ENCODE data around the gene ROR1.

Gene ROR1

GRCh38 chr1:63867429-63868176, 93.8 kb downstream of the ROR1 start:
- Histone ChIP-seq H3K36me3 (ENCODE audit: control insufficient read depth, insufficient read depth, low read length) (no peaks in the 10 kb centered on the region), H3K9me3 (ENCODE audit: control insufficient read depth, low read length) (no peaks in the 10 kb centered on the region), H3K79me2 (peaks cover 2% of the 10 kb centered on the region), H3K27me3 (ENCODE audit: control insufficient read depth, insufficient read depth, low read length) (no peaks in the 10 kb centered on the region), H3K4me1 (no peaks in the 10 kb centered on the region), H2AFZ (no peak overlapping the region), H3K4me3 (ENCODE audit: low read depth, low read length) (no peak overlapping the region), H3K27ac (no peak overlapping the region), H3K4me2 (ENCODE audit: low read length) (no peak overlapping the region), H3K9ac (no peak overlapping the region)
- no peak for TF ChIP-seq CTCF (IDR thresholded peaks at IDR 0.05)

DNA sequence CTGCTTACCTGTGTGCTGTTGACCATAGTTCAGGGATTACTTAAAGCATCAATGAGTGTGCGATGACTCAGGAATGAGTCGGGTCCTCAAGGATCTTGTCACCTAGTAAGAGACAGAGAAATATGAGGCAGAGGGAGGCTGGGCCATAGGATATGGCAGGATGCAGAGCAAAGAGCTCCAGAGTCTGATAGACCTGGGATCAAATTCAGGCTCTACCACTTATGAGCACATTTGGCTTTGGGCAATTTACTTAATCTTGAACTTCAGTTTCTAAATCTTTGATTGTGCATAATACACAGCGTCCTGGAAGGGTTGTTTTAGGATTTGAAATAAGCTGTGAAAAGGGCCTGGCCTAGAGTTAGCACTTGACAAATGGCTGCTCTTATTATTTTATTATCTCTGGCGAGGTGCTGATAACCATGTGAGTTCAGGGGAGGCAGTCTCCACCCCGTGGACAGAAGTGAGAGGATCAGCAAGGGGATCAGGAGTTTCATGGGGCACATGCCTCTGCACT, 94.5 kb downstream of the ROR1 start:
- Histone ChIP-seq H3K36me3 (ENCODE audit: control insufficient read depth, insufficient read depth, low read length) (no peaks in the 10 kb centered on the region), H3K4me1 (no peaks in the 10 kb centered on the region), H3K9me3 (ENCODE audit: control insufficient read depth, low read length) (no peaks in the 10 kb centered on the region), H2AFZ (no peak overlapping the region), H3K9ac (no peak overlapping the region), H3K4me2 (ENCODE audit: low read length) (no peak overlapping the region), H3K79me2 (peaks cover under 1% of the 10 kb centered on the region), H3K4me3 (ENCODE audit: low read depth, low read length) (no peak overlapping the region), H3K27ac (no peak overlapping the region), H3K27me3 (ENCODE audit: control insufficient read depth, insufficient read depth, low read length) (no peaks in the 10 kb centered on the region)
- TF ChIP-seq CTCF (IDR thresholded peaks at IDR 0.05) = no peak

GRCh38 chr1:63870152-63870551, 96.3 kb downstream of the ROR1 start:
- H3K27ac ChIP-seq = no peak overlapping the region
- no peaks in the 10 kb centered on the region for H3K79me2 ChIP-seq
- H3K36me3 ChIP-seq (ENCODE audit: control insufficient read depth, insufficient read depth, low read length) = no peaks in the 10 kb centered on the region
- no peak overlapping the region for H3K9ac ChIP-seq
- H3K4me2 ChIP-seq (ENCODE audit: low read length) = no peak overlapping the region
- no peaks in the 10 kb centered on the region for H3K27me3 ChIP-seq (ENCODE audit: control insufficient read depth, insufficient read depth, low read length)
- no peaks in the 10 kb centered on the region for H3K4me1 ChIP-seq
- H2AFZ ChIP-seq = no peak overlapping the region
- TF ChIP-seq CTCF (IDR thresholded peaks at IDR 0.05) = no peak
- no peak overlapping the region for H3K4me3 ChIP-seq (ENCODE audit: low read depth, low read length)
- H3K9me3 ChIP-seq (ENCODE audit: control insufficient read depth, low read length) = no peaks in the 10 kb centered on the region

GRCh38 chr1:63871463-63871862, 97.6 kb downstream of the ROR1 start:
- Histone ChIP-seq H3K79me2 (no peaks in the 10 kb centered on the region), H3K27me3 (ENCODE audit: control insufficient read depth, insufficient read depth, low read length) (no peaks in the 10 kb centered on the region), H3K36me3 (ENCODE audit: control insufficient read depth, insufficient read depth, low read length) (no peaks in the 10 kb centered on the region), H3K9ac (no peak overlapping the region), H3K27ac (no peak overlapping the region), H3K4me3 (ENCODE audit: low read depth, low read length) (no peak overlapping the region), H3K4me2 (ENCODE audit: low read length) (no peak overlapping the region), H3K4me1 (no peaks in the 10 kb centered on the region), H3K9me3 (ENCODE audit: control insufficient read depth, low read length) (no peaks in the 10 kb centered on the region), H2AFZ (no peak overlapping the region)
- no peak for TF ChIP-seq CTCF (IDR thresholded peaks at IDR 0.05)

- Histone ChIP-seq H3K4me2 (ENCODE audit: low read length) (no peak overlapping the region), H3K9ac (no peak overlapping the region), H3K27me3 (ENCODE audit: control insufficient read depth, insufficient read depth, low read length) (no peaks in the 10 kb centered on the region), H2AFZ (no peak overlapping the region), H3K4me3 (ENCODE audit: low read depth, low read length) (no peak overlapping the region), H3K4me1 (no peaks in the 10 kb centered on the region), H3K79me2 (peaks cover 9% of the 10 kb centered on the region), H3K9me3 (ENCODE audit: control insufficient read depth, low read length) (no peaks in the 10 kb centered on the region), H3K27ac (no peak overlapping the region), H3K36me3 (ENCODE audit: control insufficient read depth, insufficient read depth, low read length) (no peaks in the 10 kb centered on the region)
- TF ChIP-seq CTCF (IDR thresholded peaks at IDR 0.05) = no peak
Observed at GRCh38 chr1:63873751-63874150, 99.9 kb downstream of the ROR1 start.

Data from parathyroid adenoma (tissue), 2 donors.